GM21390 (cell line): Measurements from ENCODE around the gene KCNQ4.

ENCODE experiments used
- ATAC-seq: cut with Tn5 transposase; IDR thresholded peaks from one replicate; pipeline ENCODE4 v1.9.1; 2021; ENCODE audit not compliant: unreplicated experiment

Gene KCNQ4

GRCh38 chr1:40783001-40783905, at the start of gene KCNQ4:
KCNQ4 (plus strand) TSS chr1:40783787; CDS start chr1:40784094, 307 bp downstream.
- ATAC-seq = no peak

DNA sequence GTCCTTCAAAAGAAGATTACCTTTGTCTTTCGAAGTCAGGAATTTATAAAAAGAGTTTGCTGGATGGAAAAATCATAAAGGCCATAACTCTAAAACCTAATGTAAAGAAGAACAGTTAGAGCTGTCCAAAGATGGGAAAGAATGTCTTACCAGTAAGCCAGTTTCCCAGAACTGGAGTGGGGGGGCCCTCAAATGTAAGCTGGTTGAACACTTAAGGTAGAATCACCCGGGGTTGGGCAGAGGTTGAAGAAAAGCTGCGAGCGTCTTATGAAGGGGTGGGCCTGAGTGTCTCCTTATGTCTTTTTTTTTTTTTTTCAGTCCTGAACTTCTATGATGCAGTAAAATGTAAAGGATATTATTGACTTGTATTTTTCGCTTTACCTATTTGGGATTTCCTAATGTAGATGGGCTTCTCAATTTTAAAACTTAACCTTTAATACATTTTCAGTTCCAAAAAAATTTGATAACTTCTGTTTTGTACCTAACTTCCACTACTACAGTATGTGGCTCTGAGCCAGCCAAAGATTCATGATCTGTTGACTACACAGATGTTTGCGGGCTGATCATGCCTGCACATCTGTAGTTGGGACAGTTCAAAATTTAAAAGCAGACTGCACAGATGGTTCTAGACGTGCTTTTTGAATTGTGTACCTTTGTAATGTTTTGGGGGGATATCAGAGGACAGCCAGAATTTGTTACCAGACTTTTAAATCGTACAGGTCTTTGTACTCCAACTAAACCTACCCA, 48.5 kb upstream of the KCNQ4 start:
- no peak for ATAC-seq

- ATAC-seq = no peak
These were observed 47.5 kb upstream of the KCNQ4 start for GRCh38 chr1:40736085-40736531.

GRCh38 chr1:40738831-40739230, 44.8 kb upstream of the KCNQ4 start:
- no peak for ATAC-seq

GRCh38 chr1:40739455-40740008, 44.1 kb upstream of the KCNQ4 start:
- no peak for ATAC-seq

- no peak for ATAC-seq
These were observed 43.3 kb upstream of the KCNQ4 start for GRCh38 chr1:40740039-40740996.

GRCh38 chr1:40740997-40741736, 42.4 kb upstream of the KCNQ4 start:
- no peak for ATAC-seq

GRCh38 chr1:40742363-40743061, 41.1 kb upstream of the KCNQ4 start:
- ATAC-seq = no peak

DNA sequence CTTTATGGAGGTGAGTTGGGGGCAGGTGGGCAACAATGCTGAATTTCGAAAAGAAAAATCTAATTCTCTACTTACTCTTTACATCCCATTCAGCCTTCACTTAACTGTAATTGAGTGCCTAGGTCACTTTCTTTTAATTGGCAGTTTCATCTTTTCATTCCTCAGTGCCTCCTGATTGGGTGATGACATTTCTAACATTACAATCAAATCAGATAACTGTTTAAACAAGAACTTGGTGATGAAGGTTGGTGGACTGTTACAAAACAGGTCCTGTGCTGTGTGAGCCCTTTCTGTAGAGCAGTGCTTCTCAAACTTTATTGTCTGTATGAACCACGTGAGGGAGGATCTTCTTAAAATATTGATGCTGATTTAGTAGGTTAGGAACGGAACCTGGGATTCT, 40.1 kb upstream of the KCNQ4 start:
- ATAC-seq = no peak

- ATAC-seq = no peak
These were observed 39.7 kb upstream of the KCNQ4 start for GRCh38 chr1:40743860-40744259.

DNA sequence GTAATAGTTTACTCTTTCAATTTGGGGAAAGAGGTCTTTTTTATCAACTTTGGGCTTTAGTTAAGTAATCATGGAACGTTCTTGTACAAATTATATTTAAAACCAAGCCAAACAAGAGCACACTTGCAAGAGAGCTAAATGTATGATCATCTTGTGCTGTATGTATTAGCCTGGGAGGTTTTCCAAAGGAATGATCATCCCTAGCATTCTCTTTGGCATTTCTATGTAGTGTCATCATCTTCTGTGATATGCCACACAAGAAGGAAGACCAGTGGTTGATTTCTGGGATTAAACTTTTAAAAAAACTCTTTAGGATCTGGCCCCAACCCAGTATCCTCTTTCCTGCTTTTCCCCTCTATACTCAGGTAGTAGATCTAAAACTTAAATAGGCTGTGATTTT, 38.4 kb upstream of the KCNQ4 start:
- no peak for ATAC-seq

GRCh38 chr1:40746344-40747090, 37.1 kb upstream of the KCNQ4 start:
- ATAC-seq = no peak

GRCh38 chr1:40748841-40749718, 34.5 kb upstream of the KCNQ4 start:
- no peak for ATAC-seq

- no peak for ATAC-seq
These were observed 33.8 kb upstream of the KCNQ4 start for GRCh38 chr1:40749817-40750216.

DNA sequence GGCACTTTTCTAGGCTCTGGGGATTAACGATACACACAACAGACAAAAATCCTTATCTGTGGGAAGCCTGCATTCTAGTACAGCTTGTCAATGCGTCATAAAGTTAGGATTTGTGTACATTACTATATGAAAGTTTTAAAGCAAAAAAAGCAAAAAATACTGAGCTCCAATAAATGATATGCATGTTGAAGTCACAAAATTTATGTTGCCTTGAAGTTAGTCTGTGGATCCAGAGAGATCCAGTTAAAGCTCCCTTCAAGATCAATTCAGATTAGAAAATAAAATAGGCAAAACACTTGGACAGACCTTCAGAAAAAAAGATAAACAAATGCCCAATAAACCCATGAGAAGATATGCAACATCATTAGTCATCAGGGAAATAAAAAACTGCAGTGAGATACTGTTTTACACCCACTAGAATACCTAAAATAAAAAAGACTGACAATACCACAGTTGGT, 33.1 kb upstream of the KCNQ4 start:
- no peak for ATAC-seq

DNA sequence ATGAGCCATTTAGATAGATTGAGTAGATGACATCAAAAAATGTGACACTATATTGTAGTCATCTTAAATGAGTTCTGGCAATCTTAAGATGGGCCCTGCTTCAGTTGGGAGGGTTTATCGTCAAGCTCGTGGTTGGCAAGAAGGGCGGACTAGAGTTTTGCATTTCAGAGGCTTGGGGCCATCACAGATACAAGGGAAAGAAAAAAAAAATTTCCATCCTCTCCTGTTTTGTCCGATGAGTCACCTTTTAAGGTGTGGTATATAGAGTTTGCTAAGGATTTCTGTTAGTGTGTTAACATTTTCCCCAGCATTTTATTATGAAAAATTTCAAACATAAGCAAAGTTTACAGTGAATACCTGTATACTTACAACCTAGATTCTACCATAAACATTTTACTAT, 31.8 kb upstream of the KCNQ4 start:
- no peak for ATAC-seq

- peak; percentile 69 for ATAC-seq
These were observed 30.3 kb upstream of the KCNQ4 start for GRCh38 chr1:40753142-40753882.
